HUES6 (cell line): ENCODE measurements around the gene TUBA3E.
"Not testable (repeated sequence)": the region's sequence is repeated elsewhere in the genome, so short reads cannot be mapped to it uniquely, and the experiment has no call there.

Source experiments
- H3K27ac ChIP-seq: 2 replicates; pipeline ENCODE4 v1.7.0; 2013; ENCODE audit warnings: low read depth, mild to moderate bottlenecking, low read length, inconsistent platforms
- H3K27me3 ChIP-seq: 2 replicates; pipeline ENCODE4 v1.6.1; 2013; ENCODE audit warnings: low read length; ENCODE audit not compliant: control insufficient read depth, insufficient read depth
- H3K36me3 ChIP-seq: 2 replicates; pipeline ENCODE4 v1.6.1; 2013; ENCODE audit warnings: low read length; ENCODE audit not compliant: control insufficient read depth, insufficient read depth
- H3K4me1 ChIP-seq: 2 replicates; pipeline ENCODE4 v1.6.1; 2013; ENCODE audit warnings: low read length; ENCODE audit not compliant: control insufficient read depth, insufficient read depth
- H3K4me3 ChIP-seq: 2 replicates; pipeline ENCODE4 v1.5.1; 2013; ENCODE audit warnings: low read depth, low read length
- H3K9ac ChIP-seq: one replicate; pipeline ENCODE4 v1.6.1; 2013; ENCODE audit warnings: mild to moderate bottlenecking, low read length
- H3K9me3 ChIP-seq: 2 replicates; pipeline ENCODE4 v1.6.1; 2013; ENCODE audit warnings: low read depth, low read length; ENCODE audit not compliant: control insufficient read depth, insufficient read depth

The TUBA3E gene

GRCh38 chr2:130153721-130154422 is 44.4 kb downstream of the TUBA3E start:
- H3K9me3 ChIP-seq, H3K9ac ChIP-seq, H3K27me3 ChIP-seq, H3K4me1 ChIP-seq, H3K4me3 ChIP-seq, H3K27ac ChIP-seq: not testable (repeated sequence)
- peaks cover 62% of the 10 kb centered on the region for H3K36me3 ChIP-seq

- no peaks in the 10 kb centered on the region for H3K9me3 ChIP-seq
- H3K27ac ChIP-seq = no peak overlapping the region
- peaks cover 56% of the 10 kb centered on the region for H3K36me3 ChIP-seq
- H3K4me1 ChIP-seq = no peaks in the 10 kb centered on the region
- no peak overlapping the region for H3K9ac ChIP-seq
- no peaks in the 10 kb centered on the region for H3K27me3 ChIP-seq
- no peak overlapping the region for H3K4me3 ChIP-seq
Measured at GRCh38 chr2:130152816-130153595, 45.2 kb downstream of the TUBA3E start.

- not testable (repeated sequence) for H3K27ac ChIP-seq, H3K9ac ChIP-seq, H3K4me1 ChIP-seq, H3K27me3 ChIP-seq, H3K4me3 ChIP-seq, H3K9me3 ChIP-seq
- peaks cover 52% of the 10 kb centered on the region for H3K36me3 ChIP-seq
Measured at GRCh38 chr2:130152136-130152815, 46.0 kb downstream of the TUBA3E start.

GRCh38 chr2:130151145-130151512 is 47.1 kb downstream of the TUBA3E start:
- peaks cover 47% of the 10 kb centered on the region for H3K36me3 ChIP-seq
- not testable (repeated sequence) for H3K9me3 ChIP-seq, H3K4me1 ChIP-seq, H3K9ac ChIP-seq, H3K27ac ChIP-seq, H3K4me3 ChIP-seq, H3K27me3 ChIP-seq

- no peak overlapping the region for H3K9ac ChIP-seq
- no peaks in the 10 kb centered on the region for H3K4me1 ChIP-seq
- no peak overlapping the region for H3K4me3 ChIP-seq
- no peaks in the 10 kb centered on the region for H3K9me3 ChIP-seq
- H3K27ac ChIP-seq = no peak overlapping the region
- peaks cover 42% of the 10 kb centered on the region for H3K36me3 ChIP-seq
- H3K27me3 ChIP-seq = no peaks in the 10 kb centered on the region
Measured at GRCh38 chr2:130150181-130151144, 47.8 kb downstream of the TUBA3E start.

GRCh38 chr2:130148515-130148914 is 49.7 kb downstream of the TUBA3E start:
- H3K9me3 ChIP-seq, H3K27ac ChIP-seq, H3K27me3 ChIP-seq, H3K9ac ChIP-seq, H3K4me1 ChIP-seq, H3K4me3 ChIP-seq: not testable (repeated sequence)
- H3K36me3 ChIP-seq = peaks cover 25% of the 10 kb centered on the region

GRCh38 chr2:130145006-130145414 is 53.2 kb downstream of the TUBA3E start, which contains the start of gene CCDC74B:
Gene CCDC74B, minus strand, starts transcription at chr2:130145112. Its CDS starts 116 bp downstream, at chr2:130144996.
- not testable (repeated sequence) for H3K4me1 ChIP-seq, H3K9me3 ChIP-seq, H3K36me3 ChIP-seq, H3K27me3 ChIP-seq, H3K27ac ChIP-seq
- Histone ChIP-seq H3K4me3 (peak within 1 kb of the TSS; percentile 55), H3K9ac (peak within 1 kb of the TSS; percentile 44)

- not testable (repeated sequence) for H3K36me3 ChIP-seq, H3K27ac ChIP-seq, H3K9ac ChIP-seq, H3K4me1 ChIP-seq, H3K9me3 ChIP-seq, H3K27me3 ChIP-seq
- peak overlapping the region; percentile 55; the same call in 1 of the 2 replicates for H3K4me3 ChIP-seq
Measured at GRCh38 chr2:130143266-130144039, 54.8 kb downstream of the TUBA3E start.

- not testable (repeated sequence) for H3K9me3 ChIP-seq, H3K27ac ChIP-seq, H3K9ac ChIP-seq, H3K4me3 ChIP-seq, H3K4me1 ChIP-seq, H3K36me3 ChIP-seq, H3K27me3 ChIP-seq
Measured at GRCh38 chr2:130142396-130143265, 55.6 kb downstream of the TUBA3E start.
